DMS114 treated with DMSO at 0.1 percent for 48 hours (cell line): Measurements from ENCODE around the gene PHACTR2.
"Not testable (repeated sequence)": the region's sequence is repeated elsewhere in the genome, so short reads cannot be mapped to it uniquely, and the experiment has no call there.

ENCODE experiments used
- DNase-seq: peaks from one replicate; lab custom pipeline; 2025; ENCODE audit not compliant: unreplicated experiment; lab: John Stamatoyannopoulos, UW

PHACTR2 gene

DNA sequence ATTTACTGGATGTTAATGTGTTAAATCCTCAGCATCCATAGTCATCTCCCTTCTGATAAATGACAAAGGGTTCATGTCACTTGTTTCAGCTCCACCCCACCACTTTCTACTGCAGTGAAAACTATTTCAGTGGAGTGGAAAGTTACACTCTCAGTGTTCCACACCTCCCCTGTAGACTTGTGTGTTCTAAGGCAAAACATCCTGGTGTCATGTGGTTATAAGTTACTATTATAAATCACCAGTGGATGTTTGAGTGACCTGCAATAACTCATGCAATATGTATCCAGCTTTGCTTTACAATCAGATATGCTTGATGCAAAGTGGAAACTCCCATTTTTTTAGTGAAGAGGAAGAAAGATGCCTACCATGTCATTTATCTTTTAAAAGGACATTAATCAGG lies 83.3 kb downstream of the PHACTR2 start:
- no peak for DNase-seq

DNA sequence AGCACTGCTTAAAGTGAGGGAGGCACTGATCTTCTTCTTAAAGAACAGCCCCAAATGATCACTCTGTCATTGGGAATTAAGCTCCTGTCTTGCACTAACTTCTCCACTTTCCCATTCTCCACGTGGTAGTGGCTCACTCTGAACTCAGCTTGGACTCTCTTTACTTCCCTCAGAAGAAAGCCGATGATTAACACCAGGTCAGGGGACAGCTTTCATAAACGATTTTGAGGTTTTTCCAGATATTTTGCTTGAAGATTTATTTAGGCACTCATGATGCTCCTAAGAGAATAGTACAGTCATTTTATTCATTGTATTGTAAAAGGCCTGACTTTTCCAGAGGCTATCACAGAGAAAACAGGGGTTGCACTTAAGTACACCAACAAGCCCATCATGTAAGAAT lies 84.4 kb downstream of the PHACTR2 start:
- no peak for DNase-seq

DNA sequence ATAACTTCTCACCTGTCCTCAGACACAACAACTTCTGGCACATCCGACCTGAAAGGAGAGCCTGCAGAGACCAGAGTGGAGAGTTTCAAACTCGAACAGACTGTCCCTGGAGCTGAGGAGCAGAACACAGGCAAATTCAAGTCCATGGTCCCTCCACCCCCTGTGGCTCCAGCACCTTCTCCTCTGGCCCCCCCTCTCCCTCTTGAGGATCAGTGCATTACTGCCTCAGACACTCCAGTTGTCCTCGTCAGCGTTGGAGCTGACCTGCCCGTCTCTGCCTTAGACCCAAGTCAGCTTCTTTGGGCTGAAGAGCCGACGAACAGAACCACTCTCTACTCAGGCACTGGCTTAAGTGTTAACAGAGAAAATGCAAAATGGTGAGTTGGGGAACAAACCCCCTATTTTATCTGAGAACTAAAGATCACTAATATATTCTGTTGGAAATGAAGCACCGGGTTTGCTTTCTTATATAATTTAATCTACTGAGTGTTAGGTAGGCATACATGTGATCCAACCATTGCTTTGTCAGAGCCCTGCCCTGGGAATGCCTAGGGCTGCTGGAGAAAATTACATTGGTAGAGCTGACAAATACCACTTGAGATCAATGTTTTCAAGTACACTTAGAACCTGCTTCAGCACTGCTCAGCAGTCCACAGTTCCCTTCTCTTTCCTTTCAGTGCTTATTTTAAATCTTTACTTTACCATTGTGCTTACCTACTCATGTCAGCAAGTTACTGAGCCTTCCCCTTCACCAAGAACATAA lies 87.8 kb downstream of the PHACTR2 start:
- no peak for DNase-seq

DNA sequence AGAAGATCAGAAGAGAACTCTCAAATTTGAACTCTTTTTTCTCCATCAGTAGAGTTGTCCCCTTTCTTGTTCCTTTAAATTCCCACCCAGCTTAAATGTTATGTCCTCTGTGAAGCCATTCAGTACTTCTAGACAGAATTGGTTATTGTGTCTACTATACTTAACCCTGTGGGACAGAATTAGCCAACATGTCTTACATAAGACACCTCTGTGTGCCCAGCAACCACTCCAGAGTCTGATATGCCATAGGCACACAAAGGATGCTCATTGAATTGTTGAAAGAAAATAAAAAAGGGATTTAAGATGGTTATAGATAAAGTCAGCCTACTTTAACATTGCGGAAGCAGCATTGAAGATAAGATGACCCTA lies 88.4 kb downstream of the PHACTR2 start:
- DNase-seq: no peak

DNA sequence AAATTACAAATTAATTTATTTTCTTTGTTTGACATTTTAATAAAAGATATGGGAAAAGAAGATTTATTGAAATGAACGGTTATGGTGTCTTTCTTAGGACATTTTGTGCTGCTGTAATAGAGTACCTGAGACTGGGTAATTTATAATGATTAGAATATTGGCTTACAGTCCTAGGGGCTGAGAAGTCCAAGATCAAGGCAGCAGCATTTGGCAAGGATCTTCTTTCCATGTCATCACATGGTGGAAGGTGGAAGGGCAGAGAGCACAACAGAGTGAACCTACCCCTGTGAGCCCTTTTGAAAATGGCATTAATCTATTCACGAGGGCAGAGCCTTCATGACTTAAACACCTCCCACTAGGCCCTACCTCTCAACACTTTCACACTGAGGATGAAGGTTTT lies 89.7 kb downstream of the PHACTR2 start:
- DNase-seq: no peak

DNA sequence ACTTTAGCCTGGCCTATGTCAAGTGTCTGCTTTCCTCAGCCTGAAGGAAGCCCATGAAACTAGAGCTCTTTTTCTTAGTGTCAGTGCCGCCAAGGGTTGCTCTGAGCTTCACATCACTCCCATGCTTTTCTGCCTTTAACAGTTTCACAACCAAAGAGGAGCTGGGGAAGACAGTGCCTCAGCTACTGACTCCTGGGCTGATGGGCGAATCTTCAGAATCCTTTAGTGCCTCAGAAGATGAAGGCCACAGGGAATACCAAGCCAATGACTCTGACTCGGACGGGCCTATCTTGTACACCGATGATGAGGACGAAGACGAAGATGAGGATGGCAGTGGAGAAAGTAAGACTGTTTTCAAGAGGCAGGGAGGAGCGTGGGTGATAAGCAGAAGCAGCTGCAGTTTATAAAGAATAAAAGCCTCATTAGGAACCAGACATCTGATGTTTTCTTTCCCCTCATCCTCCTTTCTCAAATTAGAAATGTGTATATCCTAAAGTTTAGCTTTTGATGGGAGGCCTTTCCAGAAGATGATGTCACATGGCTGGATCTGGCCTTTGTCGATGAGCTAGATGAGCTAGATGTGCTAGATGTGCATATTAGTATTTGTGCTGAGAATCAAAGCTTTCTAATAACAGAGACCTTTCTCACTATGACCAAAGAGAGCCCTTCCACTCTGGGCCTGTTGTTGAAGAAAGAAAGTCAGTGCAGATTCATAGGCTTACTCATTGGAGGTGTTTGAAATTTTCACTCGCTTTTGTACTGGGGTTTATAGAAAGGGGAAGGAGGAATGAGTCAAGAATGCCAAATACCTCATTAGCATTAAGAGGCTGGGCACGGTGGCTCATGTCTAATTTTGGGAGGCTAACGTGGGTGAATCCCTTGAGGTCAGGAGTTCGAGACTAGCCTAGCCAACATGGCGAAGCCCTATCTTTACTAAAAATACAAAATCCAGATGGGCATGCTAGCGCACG lies 94.6 kb downstream of the PHACTR2 start:
- DNase-seq: no peak

DNA sequence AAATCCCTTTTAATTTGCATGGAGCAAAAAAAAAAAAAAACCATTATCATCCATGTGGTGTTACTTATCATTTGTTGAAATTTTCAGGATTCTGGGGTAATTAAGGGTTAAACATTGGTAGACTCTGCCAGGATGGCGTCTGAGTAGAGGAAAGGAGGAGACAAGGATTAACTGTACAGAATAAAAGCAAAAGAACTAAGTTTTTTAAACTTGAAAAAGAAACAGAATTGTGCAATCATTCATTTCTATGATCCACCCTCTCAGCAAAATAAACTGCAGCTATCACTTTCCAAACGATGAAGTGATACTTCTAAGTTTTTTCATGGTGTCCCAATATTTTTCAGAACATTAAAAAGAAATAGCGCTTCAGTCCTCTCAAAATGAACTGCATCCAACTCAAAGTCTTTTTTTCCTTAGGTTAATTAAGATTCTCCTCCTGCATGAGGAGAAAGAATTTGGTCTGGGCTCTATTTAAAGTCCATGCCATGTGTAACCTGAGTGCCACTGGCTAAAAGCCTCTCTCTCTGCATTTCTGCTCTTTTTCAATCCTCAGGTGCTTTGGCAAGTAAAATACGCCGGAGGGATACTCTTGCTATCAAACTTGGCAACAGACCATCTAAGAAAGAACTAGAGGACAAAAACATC lies 95.9 kb downstream of the PHACTR2 start:
- no peak for DNase-seq

DNA sequence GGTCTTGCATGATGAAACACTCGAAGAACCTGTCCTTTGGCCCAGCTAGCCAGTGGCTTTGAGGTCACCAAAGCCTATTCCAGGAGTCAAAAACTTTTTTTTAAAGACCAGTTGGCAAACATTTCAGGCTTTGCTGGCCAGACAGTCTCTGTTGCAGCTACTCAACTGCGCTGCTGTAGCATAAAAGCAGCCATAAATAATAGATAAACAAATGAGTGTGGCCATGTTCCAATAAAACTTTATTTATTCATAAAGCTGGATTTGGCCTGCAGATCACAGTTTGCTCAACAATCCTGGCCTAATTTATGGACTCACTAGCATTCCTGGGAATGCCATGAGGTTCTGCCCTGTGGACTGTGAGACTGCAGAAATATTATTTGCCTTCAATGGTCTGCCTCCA lies 96.6 kb downstream of the PHACTR2 start:
- DNase-seq: no peak

DNA sequence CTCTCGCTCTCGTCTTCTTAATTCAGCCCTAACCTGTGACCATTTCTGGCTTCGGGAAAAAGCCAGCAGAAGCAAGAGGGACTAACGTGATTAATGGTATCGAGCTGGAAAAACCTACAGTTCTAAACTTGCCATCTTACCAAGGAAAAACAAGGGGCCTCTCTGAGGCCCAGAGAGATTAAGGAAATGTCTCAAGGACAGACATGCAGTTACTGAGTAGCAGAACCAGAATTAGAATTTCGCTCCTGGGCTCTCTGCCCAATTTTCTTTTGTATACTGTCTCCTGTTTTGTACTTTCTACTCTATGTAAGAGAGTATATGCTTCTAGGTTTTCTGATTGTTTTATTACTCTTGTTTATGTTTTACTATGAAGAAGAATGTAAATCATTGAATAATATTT lies 97.6 kb downstream of the PHACTR2 start:
- no peak for DNase-seq

DNA sequence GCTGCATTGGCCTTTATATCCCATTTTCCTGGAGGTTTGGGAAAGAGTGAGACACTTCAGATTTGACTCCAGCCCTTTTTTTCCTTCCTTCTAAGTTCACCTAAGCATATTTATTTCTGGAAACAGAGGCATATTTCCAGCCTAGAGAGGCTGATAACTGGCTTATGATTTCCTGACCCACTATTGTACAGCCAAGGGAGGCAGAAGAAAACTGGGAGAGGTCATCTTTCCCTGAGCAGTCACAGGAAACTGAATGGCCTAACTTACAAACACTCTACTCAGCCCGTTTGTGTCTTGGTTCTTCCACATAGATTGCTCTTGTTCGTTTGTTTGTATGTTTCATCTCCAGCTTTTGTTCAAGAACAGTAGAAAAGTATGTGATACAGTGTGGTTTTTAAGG lies 101.2 kb downstream of the PHACTR2 start:
- no peak for DNase-seq

DNA sequence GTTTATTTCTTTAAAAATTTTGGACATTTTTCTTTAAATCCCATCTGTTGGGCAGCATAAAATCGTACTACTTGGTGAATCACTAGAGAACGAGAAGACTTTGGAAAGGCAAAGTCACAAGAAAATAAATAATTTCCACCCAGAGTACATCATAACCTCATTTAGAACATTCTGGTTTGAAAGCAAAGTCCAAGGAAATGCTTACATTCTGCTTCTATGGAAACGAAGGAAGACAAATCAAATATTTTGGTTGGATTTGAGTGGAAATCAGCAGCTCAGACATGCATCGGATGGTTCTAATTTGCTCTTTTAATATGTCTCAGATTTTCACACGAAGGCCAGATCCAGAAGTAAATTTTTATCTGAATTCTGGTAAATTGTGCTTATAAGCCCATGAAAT lies 104.7 kb downstream of the PHACTR2 start:
- no peak for DNase-seq

DNA sequence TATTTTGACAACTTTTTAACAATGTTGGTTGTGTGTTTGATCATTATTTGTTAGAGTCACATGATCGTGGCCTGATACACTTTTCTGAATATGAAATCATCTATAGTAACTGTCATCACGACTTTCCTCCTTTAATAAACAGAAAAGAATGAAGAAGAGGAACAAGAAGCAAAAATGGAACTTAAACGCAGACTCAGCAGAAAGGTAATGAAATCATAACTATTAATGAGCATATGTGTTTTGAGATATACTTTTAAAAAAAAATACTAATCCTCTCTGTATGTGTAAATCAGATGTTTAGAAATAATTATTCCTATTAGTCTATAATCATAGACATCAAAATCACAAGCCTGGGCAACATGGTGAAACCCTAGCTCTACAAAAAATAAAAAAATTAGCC lies 105.3 kb downstream of the PHACTR2 start:
- DNase-seq: no peak

DNA sequence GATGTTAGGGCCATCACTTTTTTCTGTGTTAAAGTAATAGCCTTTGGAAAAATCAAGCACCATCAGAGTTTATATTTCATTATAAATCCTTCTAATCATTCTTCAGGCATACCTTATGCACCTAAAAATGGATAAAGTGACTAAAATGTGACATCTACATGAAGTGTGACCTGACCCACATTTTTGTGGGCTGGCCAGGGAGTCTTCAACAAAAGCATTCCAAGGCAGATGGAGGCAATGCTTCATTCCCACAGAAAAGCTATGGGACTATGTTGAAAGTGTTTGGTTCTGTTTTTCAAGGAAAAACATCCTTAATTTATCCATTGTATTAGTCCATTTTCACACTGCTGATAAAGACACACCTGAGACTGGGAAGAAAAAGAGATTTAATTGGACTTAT lies 106.6 kb downstream of the PHACTR2 start:
- DNase-seq: no peak

DNA sequence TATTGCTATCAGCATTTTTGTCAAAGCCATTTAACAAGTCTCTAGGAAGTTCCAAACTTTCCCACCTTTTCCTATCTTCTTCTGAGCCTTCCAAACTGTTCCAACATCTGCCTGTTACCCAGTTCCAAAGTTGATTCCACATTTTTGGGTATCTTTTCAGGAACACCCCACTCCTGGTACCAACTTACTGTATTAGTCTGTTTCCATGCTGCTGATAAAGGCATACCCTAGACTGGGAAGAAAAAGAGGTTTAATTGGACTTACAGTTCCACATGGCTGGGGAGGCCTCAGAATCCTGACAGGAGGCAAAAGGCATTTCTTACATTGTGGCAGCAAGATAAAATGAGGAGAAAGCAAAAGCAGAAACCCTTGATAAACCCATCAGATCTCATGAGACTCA lies 108.6 kb downstream of the PHACTR2 start:
- not testable (repeated sequence) for DNase-seq

DNA sequence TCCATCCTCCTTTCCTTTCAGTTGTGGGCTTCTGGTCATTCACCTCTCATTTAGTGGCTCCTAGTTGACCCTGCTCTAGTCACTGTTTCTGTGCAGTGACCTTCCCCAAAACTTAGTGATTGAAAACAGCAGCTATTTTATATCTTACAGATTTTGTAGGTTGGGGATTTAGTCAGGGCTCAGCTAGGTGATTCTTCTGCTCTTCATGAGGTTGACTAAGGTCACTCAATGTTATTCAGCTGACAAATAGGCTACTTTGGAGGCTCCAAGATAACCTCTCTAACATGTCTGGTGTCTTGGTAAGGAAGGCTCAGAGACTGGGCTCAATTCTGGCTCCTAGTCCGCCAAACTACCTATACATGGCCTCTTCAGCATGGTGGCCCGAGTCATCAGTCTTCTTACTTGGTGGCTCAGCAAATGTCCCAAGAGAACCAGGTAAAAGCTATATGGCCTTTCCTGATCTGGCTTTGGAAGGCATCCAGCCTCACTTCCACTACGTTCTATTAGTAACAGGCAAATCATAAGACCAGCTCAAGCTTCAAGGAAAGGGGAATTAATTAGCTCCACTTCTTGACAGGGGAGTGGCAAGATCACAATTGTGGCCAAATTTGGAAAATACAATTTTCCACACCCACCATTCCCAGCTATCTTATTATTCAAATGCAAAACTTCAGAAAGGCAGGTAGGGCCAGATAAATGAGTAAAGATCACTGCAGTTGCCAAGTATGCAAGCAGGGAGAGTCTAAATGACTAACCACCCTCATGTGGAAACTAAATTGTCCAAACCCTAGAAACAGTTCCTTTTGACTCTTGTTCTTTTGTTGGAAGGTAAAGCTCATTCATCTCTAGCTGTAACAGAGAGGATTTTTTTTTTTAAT lies 114.9 kb downstream of the PHACTR2 start:
- no peak for DNase-seq

DNA sequence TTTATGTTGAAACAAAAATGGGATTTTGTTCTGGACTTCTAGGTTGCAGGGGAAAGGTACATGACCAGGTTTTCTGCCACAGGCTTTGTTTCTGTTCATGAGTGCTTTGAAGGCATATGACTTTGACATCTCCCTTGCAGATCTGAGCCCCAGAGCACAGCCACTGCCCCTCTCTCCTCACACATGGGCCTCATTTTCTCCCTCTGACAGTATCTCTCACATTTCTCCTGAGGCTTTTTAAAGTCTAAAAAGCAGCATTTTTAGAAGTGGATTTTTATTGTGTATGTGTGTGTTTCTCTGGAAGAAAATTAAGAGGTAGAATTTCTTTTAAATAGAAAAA lies 115.5 kb downstream of the PHACTR2 start:
- DNase-seq: no peak

DNA sequence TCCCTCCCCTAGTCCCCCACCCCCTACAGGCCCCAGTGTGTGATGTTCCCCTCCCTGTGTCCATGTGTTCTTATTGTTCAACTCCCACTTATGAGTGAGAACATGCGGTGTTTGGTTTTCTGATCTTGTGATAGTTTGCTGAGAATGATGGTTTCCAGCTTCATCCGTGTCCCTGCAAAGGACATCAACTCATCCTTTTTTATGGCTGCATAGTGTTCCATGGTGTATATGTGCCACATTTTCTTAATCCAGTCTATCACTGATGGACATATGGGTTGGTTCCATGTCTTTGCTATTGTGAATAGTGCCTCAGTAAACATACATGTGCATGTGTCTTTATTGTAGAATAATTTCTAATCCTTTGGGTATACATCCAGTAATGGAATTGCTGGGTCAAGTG lies 118.8 kb downstream of the PHACTR2 start:
- DNase-seq: not testable (repeated sequence)

DNA sequence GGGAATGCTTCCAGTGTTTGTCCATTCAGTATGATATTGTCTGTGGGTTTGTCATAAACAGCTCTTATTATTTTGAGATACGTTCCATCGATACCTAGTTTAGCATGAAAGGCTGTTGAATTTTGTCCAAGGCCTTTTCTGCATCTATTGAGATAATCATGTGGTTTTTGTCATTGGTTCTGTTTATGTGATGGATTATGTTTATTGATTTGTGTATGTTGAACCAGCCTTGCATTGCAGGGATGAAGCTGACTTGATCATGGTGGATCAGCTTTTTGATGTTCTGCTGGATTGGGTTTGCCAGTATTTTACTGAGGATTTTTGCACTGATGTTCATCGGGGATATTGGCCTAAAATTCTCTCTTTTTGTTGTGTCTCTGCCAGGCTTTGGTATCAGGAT lies 120.7 kb downstream of the PHACTR2 start:
- DNase-seq: not testable (repeated sequence)

DNA sequence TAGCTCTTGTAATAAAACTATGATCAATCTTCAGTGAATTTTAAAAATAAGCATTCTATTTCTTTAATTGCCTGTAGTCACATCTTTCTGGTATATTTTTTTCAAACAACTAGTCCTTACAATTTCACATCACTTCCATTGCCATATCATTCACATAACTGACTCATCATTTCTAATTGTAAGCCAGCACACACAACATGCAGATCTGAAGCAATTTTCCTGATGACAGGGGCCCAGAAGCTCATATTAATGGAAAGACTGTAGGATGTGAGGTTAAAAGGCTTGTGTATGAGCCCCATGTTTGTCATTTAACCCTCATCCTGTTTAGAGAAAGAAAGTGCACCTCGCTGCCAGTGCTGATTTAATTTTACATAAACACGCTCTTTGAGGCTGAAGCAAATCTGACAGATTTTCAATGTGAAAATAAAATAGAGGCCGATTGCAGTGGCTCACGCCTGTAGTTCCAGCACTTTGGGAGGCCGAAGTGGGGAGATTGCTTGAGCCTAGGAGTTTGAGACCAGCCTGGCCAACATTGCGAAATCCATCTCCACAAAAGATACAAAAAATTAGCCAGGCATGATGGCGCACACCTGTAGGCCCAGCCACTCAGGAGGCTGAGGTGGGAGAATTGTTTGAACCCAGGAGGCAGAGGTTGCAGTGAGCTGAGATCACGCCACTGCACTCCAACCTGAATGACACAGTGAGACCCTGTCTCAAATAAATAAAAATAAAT lies 125.2 kb downstream of the PHACTR2 start:
- no peak for DNase-seq
